Lower lobe of right lung (tissue), 2 donors: ENCODE measurements around the gene TMEM125. TPM values are rescaled to one million over a fixed set of nuclear protein-coding genes. Genes with fewer than 3 reads are reported as not detected.

Experiments used
- ATAC-seq, 2 donors: fragments of 200-7000 bp; cut with Tn5 transposase; one replicate each; pipeline ENCODE4 v1.9.1; 2020 to 2022; ENCODE audit warnings: mild to moderate bottlenecking in 2 of 2, moderate library complexity in 2 of 2
- DNase-seq: peaks from one replicate; pipeline ENCODE4 v3.0.0-alpha.2; 2020
- H3K27ac ChIP-seq: fragments of 200-600 bp; one replicate; pipeline ENCODE4 v1.8.0; 2022
- H3K27me3 ChIP-seq: fragments of 200-600 bp; one replicate; pipeline ENCODE4 v1.8.0; 2022; ENCODE audit warnings: low read depth
- H3K36me3 ChIP-seq: fragments of 200-600 bp; one replicate; pipeline ENCODE4 v1.8.0; 2022; ENCODE audit warnings: mild to moderate bottlenecking
- H3K4me1 ChIP-seq: fragments of 200-600 bp; one replicate; pipeline ENCODE4 v1.8.0; 2022
- H3K4me3 ChIP-seq: fragments of 200-600 bp; one replicate; pipeline ENCODE4 v1.8.0; 2022; ENCODE audit warnings: mild to moderate bottlenecking
- H3K9me3 ChIP-seq: fragments of 200-600 bp; one replicate; pipeline ENCODE4 v1.8.0; 2022
- CTCF ChIP-seq: fragments of 200-600 bp; IDR thresholded peaks from one replicate; pipeline ENCODE4 v1.8.0; 2022; ENCODE audit warnings: antibody characterized with exemption, mild to moderate bottlenecking
- intact Hi-C: fragments of 100-400 bp; cut with DNase I; formaldehyde crosslinking; loops from one replicate; pipeline ENCODE4 v1.11.0; 2022
- total RNA-seq: library from RNA; stranded (reverse); fragmentation: NEBNext Ultra II Directional; extraction: Animal tissue kit (Norgen Biotek cat#: 25700); gene quantifications from one replicate; pipeline ENCODE4 v1.2.1, GENCODE V29; 2021
- donor health status: DM: no; HTN: yes; CAD: no; lungs with severe emphysema.

TMEM125 gene
- total RNA-seq, 1 donor from 2014 or later, result 197 TPM

GRCh38 chr1:43292679-43293078 is 22.9 kb downstream of the TMEM125 start:
- Histone ChIP-seq H3K36me3 (no peaks in the 10 kb centered on the region), H3K27me3 (no peaks in the 10 kb centered on the region), H3K4me1 (peaks cover 31% of the 10 kb centered on the region), H3K27ac (no peak overlapping the region), H3K9me3 (no peaks in the 10 kb centered on the region), H3K4me3 (no peak overlapping the region)
- TF ChIP-seq CTCF, result no peak
- intact Hi-C loops, result no loop called here
- no peak for ATAC-seq
- DNase-seq, result no peak

GRCh38 chr1:43293176-43293575 is 23.4 kb downstream of the TMEM125 start:
- Histone ChIP-seq H3K4me3 (no peak overlapping the region), H3K4me1 (peaks cover 31% of the 10 kb centered on the region), H3K9me3 (no peaks in the 10 kb centered on the region), H3K27me3 (no peaks in the 10 kb centered on the region), H3K36me3 (no peaks in the 10 kb centered on the region), H3K27ac (no peak overlapping the region)
- intact Hi-C loops, result no loop called here
- ATAC-seq (no peak), DNase-seq (no peak)
- TF ChIP-seq CTCF, result no peak

GRCh38 chr1:43293896-43294760 is 24.3 kb downstream of the TMEM125 start:
- ATAC-seq, result no peak
- no peaks in the 10 kb centered on the region for H3K9me3 ChIP-seq
- intact Hi-C loops, result no loop called here
- H3K4me3 ChIP-seq, result no peak overlapping the region
- H3K4me1 ChIP-seq, result peaks cover 31% of the 10 kb centered on the region
- H3K36me3 ChIP-seq, result no peaks in the 10 kb centered on the region
- DNase-seq, result no peak
- no peak for TF ChIP-seq CTCF
- no peaks in the 10 kb centered on the region for H3K27me3 ChIP-seq
- peak overlapping the region; percentile 60 for H3K27ac ChIP-seq

- Histone ChIP-seq H3K9me3 (no peaks in the 10 kb centered on the region), H3K27me3 (no peaks in the 10 kb centered on the region), H3K36me3 (no peaks in the 10 kb centered on the region), H3K4me1 (peaks cover 34% of the 10 kb centered on the region), H3K27ac (peak overlapping the region; percentile 60), H3K4me3 (no peak overlapping the region)
- TF ChIP-seq CTCF, result no peak
- intact Hi-C loops, result no loop called here
- ATAC-seq, result no peak
- no peak for DNase-seq
Measured at GRCh38 chr1:43294761-43295160, 25.0 kb downstream of the TMEM125 start.

GRCh38 chr1:43296207-43296606 is 26.4 kb downstream of the TMEM125 start:
- ATAC-seq (no peak), DNase-seq (no peak)
- H3K4me3 ChIP-seq, result no peak overlapping the region
- peak overlapping the region; percentile 60 for H3K27ac ChIP-seq
- H3K9me3 ChIP-seq, result no peaks in the 10 kb centered on the region
- H3K36me3 ChIP-seq, result no peaks in the 10 kb centered on the region
- H3K27me3 ChIP-seq, result no peaks in the 10 kb centered on the region
- intact Hi-C loops, result no loop called here
- TF ChIP-seq CTCF, result no peak
- H3K4me1 ChIP-seq, result peaks cover 40% of the 10 kb centered on the region
